HL-60 (cell line): Measurements from ENCODE around the gene KIF2C.

Experiments used
- CTCF ChIP-seq: IDR thresholded peaks from one replicate; pipeline ENCODE4 v1.5.1; 2011; ENCODE audit warnings: low read length, control low read depth, inconsistent platforms; ENCODE audit not compliant: insufficient read depth
- GABPA ChIP-seq: IDR thresholded peaks from 2 replicates; pipeline ENCODE4 v1.6.1; 2012; ENCODE audit warnings: low read depth
- POLR2AphosphoS5 ChIP-seq: IDR thresholded peaks from 2 replicates; pipeline ENCODE4 v1.6.1; 2012; ENCODE audit warnings: low read depth
- REST ChIP-seq: IDR thresholded peaks from 2 replicates; pipeline ENCODE4 v1.6.1; 2012; ENCODE audit warnings: low read depth; ENCODE audit not compliant: insufficient replicate concordance

- TF ChIP-seq CTCF: no peak
- TF ChIP-seq GABPA: no peak
- TF ChIP-seq POLR2AphosphoS5: no peak
- no peak for TF ChIP-seq REST
These were observed 21.5 kb upstream of the KIF2C start for GRCh38 chr1:44718091-44718490.
